Epithelial cell of esophagus (primary cell): ENCODE results near the gene ZNF276.

Experiments
- DNase-seq: peaks from one replicate; pipeline ENCODE4 v3.0.0; 2010; ENCODE audit warnings: low read depth
- H3K4me3 ChIP-seq: 2 replicates; pipeline ENCODE4 v1.5.1; 2011; ENCODE audit warnings: mild to moderate bottlenecking, low read length, control low read depth
- CTCF ChIP-seq: IDR thresholded peaks from 2 replicates; pipeline ENCODE4 v1.5.1; 2011; ENCODE audit warnings: low read depth, mild to moderate bottlenecking, low read length, control low read depth, inconsistent platforms; ENCODE audit not compliant: insufficient read depth; ENCODE audit errors: missing control alignments

Gene ZNF276

GRCh38 chr16:89736554-89736953, 15.2 kb downstream of the ZNF276 start:
- no peak for TF ChIP-seq CTCF
- H3K4me3 ChIP-seq, result no peak overlapping the region
- DNase-seq, result no peak

GRCh38 chr16:89737341-89738071, 16.2 kb downstream of the ZNF276 start:
- H3K4me3 ChIP-seq, result no peak overlapping the region
- DNase-seq, result no peak
- TF ChIP-seq CTCF, result no peak

GRCh38 chr16:89738072-89738377, 16.7 kb downstream of the ZNF276 start:
- no peak for DNase-seq
- no peak overlapping the region for H3K4me3 ChIP-seq
- TF ChIP-seq CTCF, result no peak

- no peak for TF ChIP-seq CTCF
- no peak for DNase-seq
- no peak overlapping the region for H3K4me3 ChIP-seq
These were observed 17.4 kb downstream of the ZNF276 start for GRCh38 chr16:89738538-89739317.

- no peak overlapping the region for H3K4me3 ChIP-seq
- DNase-seq, result no peak
- TF ChIP-seq CTCF, result no peak
These were observed 18.0 kb downstream of the ZNF276 start for GRCh38 chr16:89739383-89739782.

- no peak overlapping the region for H3K4me3 ChIP-seq
- TF ChIP-seq CTCF, result no peak
- DNase-seq, result no peak
These were observed 20.1 kb downstream of the ZNF276 start for GRCh38 chr16:89741342-89742014.

GRCh38 chr16:89742948-89743347, 21.6 kb downstream of the ZNF276 start:
- no peak for DNase-seq
- no peak overlapping the region for H3K4me3 ChIP-seq
- TF ChIP-seq CTCF, result no peak
